ENCODE results near the gene ARHGEF40.

Gene ARHGEF40

DNA sequence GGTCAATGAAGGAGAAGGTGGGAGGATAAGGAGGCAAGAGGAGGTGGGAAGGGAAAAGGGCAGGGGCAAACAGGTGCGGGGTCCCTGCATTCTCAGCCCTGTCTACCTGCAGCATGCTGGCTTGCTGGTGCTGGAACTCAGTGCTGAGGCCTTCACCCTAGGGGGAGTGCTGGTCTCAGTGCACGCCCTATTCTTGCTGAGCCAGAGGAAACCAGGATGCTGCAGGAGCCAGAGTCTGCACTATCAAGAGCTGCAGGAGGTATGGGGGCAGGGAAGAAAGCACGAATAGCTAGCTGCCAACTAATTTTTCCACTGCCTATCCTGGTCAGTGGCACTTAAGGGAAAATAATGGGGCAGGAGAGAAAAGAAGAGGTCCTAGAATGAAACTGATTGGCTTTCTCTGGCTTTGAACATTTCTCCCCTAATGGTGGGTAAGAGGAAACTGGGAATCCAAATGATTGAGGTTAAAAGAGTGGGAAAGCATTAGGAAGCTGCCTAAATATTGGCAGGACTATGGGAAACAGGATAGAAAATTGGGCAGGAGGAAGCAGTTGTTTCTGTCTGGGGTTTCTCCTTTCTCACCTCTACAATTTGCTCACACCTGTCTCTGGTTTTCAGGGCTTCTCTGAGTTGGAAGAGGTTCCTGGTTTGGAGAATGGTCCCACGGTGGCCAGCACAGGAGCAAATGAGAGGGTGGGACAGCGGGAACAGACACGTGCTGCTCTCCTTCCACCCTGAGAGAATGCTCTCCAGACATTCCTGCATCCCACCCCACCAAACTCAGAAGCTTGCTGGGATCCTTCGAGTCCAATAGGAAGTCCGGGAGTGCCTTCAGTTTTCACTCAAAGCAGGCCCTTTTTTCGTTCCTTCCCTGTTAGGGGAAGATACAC lies 32.7 kb downstream of the ARHGEF40 start:
- Histone ChIP-seq H4K20me1 (ENCODE audit: low read depth, low read length) (no peaks in the 10 kb centered on the region), H3K9me3 (ENCODE audit: insufficient read depth, low read length) (no peaks in the 10 kb centered on the region), H3K9ac (ENCODE audit: low read length) (peak overlapping the region; percentile 96), H3K9me2 (replicated peaks; ENCODE audit: insufficient read depth, low read length) (no peaks in the 10 kb centered on the region), H3K27me3 (ENCODE audit: low read length) (no peaks in the 10 kb centered on the region), H2AFZ (ENCODE audit: low read depth, low read length, severe bottlenecking) (peak overlapping the region; percentile 74), H3K27ac (ENCODE audit: low read depth, low read length) (no peak overlapping the region), H3K4me3 (ENCODE audit: insufficient read depth, low read length, poor library complexity, severe bottlenecking) (peak overlapping the region; percentile 88), H3K4me2 (ENCODE audit: low read depth, low read length, poor library complexity, severe bottlenecking) (peak overlapping the region; percentile 64), H3K36me3 (ENCODE audit: low read length) (no peaks in the 10 kb centered on the region), H3K79me2 (ENCODE audit: insufficient read depth, low read length) (no peaks in the 10 kb centered on the region), H3F3A (ENCODE audit: insufficient read depth) (peaks cover 4% of the 10 kb centered on the region; the same call in 1 of the 2 replicates)
- no peak for TF ChIP-seq EZH2phosphoT487 (conservative IDR thresholded peaks at IDR 0.05; ENCODE audit: low read length)
- TF ChIP-seq, protein P1, sequence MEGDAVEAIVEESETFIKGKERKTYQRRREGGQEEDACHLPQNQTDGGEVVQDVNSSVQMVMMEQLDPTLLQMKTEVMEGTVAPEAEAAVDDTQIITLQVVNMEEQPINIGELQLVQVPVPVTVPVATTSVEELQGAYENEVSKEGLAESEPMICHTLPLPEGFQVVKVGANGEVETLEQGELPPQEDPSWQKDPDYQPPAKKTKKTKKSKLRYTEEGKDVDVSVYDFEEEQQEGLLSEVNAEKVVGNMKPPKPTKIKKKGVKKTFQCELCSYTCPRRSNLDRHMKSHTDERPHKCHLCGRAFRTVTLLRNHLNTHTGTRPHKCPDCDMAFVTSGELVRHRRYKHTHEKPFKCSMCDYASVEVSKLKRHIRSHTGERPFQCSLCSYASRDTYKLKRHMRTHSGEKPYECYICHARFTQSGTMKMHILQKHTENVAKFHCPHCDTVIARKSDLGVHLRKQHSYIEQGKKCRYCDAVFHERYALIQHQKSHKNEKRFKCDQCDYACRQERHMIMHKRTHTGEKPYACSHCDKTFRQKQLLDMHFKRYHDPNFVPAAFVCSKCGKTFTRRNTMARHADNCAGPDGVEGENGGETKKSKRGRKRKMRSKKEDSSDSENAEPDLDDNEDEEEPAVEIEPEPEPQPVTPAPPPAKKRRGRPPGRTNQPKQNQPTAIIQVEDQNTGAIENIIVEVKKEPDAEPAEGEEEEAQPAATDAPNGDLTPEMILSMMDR (IDR thresholded peaks at IDR 0.05; ENCODE audit: insufficient read depth, low read length, poor library complexity, severe bottlenecking) = no peak

- no peaks in the 10 kb centered on the region for H3K9me3 ChIP-seq (ENCODE audit: insufficient read depth, low read length)
- peak overlapping the region; percentile 88 for H3K4me3 ChIP-seq (ENCODE audit: insufficient read depth, low read length, poor library complexity, severe bottlenecking)
- no peaks in the 10 kb centered on the region for H3K9me2 ChIP-seq (replicated peaks; ENCODE audit: insufficient read depth, low read length)
- H3K9ac ChIP-seq (ENCODE audit: low read length) = peak overlapping the region; percentile 96
- no peaks in the 10 kb centered on the region for H4K20me1 ChIP-seq (ENCODE audit: low read depth, low read length)
- H2AFZ ChIP-seq (ENCODE audit: low read depth, low read length, severe bottlenecking) = peak overlapping the region; percentile 74
- H3K27me3 ChIP-seq (ENCODE audit: low read length) = no peaks in the 10 kb centered on the region
- H3F3A ChIP-seq (ENCODE audit: insufficient read depth) = peaks cover 4% of the 10 kb centered on the region; the same call in 1 of the 2 replicates
- no peaks in the 10 kb centered on the region for H3K79me2 ChIP-seq (ENCODE audit: insufficient read depth, low read length)
- peak overlapping the region; percentile 64 for H3K4me2 ChIP-seq (ENCODE audit: low read depth, low read length, poor library complexity, severe bottlenecking)
- H3K36me3 ChIP-seq (ENCODE audit: low read length) = no peaks in the 10 kb centered on the region
- H3K27ac ChIP-seq (ENCODE audit: low read depth, low read length) = peak overlapping the region; percentile 82
- TF ChIP-seq EZH2phosphoT487 (conservative IDR thresholded peaks at IDR 0.05; ENCODE audit: low read length) = no peak
- TF ChIP-seq, protein P1 (IDR thresholded peaks at IDR 0.05; ENCODE audit: insufficient read depth, low read length, poor library complexity, severe bottlenecking) = peak; percentile 46
Measured at GRCh38 chr14:21103411-21103709, 33.3 kb downstream of the ARHGEF40 start.

DNA sequence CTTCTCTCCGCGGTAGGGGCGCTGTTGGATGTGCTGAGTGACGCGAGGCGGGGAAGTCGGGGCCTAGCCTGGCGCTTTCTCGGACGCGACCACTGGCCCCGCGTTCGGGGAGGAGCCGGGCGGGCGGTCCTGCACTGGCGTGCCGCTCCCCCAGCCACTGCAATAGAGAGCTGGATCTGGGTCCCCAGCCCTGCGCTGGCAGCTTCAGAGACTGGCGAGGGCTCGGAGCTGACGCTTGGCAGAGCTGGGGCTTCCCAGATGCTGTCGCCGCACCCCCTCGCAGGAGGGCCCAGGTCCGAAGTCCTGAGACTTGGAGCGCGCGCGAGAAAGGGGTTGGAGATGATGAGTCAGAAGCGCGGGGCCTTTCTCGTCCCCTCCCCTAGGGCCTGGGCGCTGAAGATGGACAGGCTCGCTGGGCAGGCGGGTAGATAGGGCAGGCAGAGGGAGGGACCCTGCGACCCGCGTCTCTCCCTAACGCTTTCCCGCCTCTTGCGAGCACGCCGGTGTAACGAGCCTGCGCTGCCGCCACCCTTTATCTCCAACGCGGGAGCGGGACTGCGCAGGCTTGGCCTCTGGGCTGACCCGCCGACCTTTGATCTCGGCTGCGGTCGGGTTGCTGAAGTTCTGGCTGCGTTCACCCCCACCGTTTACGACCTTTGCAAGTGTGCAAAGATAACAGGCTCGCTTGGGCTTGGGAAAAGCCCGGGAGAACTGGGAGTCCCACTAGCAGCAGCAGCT lies 33.8 kb downstream of the ARHGEF40 start:
- no peaks in the 10 kb centered on the region for H3K9me3 ChIP-seq (ENCODE audit: insufficient read depth, low read length)
- H3K36me3 ChIP-seq (ENCODE audit: low read length) = no peaks in the 10 kb centered on the region
- peak overlapping the region; percentile 88 for H3K4me3 ChIP-seq (ENCODE audit: insufficient read depth, low read length, poor library complexity, severe bottlenecking)
- H3K4me2 ChIP-seq (ENCODE audit: low read depth, low read length, poor library complexity, severe bottlenecking) = peak overlapping the region; percentile 64
- H3K9ac ChIP-seq (ENCODE audit: low read length) = peak overlapping the region; percentile 96
- H3K27me3 ChIP-seq (ENCODE audit: low read length) = no peaks in the 10 kb centered on the region
- H2AFZ ChIP-seq (ENCODE audit: low read depth, low read length, severe bottlenecking) = peak overlapping the region; percentile 74
- no peaks in the 10 kb centered on the region for H4K20me1 ChIP-seq (ENCODE audit: low read depth, low read length)
- peak overlapping the region; percentile 82 for H3K27ac ChIP-seq (ENCODE audit: low read depth, low read length)
- no peaks in the 10 kb centered on the region for H3K9me2 ChIP-seq (replicated peaks; ENCODE audit: insufficient read depth, low read length)
- no peak for TF ChIP-seq EZH2phosphoT487 (conservative IDR thresholded peaks at IDR 0.05; ENCODE audit: low read length)
- TF ChIP-seq, protein P1 (IDR thresholded peaks at IDR 0.05; ENCODE audit: insufficient read depth, low read length, poor library complexity, severe bottlenecking) = no peak
- no peaks in the 10 kb centered on the region for H3K79me2 ChIP-seq (ENCODE audit: insufficient read depth, low read length)
- peaks cover 2% of the 10 kb centered on the region; the same call in 1 of the 2 replicates for H3F3A ChIP-seq (ENCODE audit: insufficient read depth)
